Activated CD4-positive, alpha-beta T cell treated with anti-CD3 and anti-CD28 coated beads, Interleukin-2, amount 10 ng/mL, durations not matched to agents 7 days and 5 days (primary cell): ENCODE data around the gene OSCAR. TPM values are rescaled to one million over a fixed set of nuclear protein-coding genes. Genes with fewer than 3 reads are reported as not detected.
"Not testable (repeated sequence)": the region's sequence is repeated elsewhere in the genome, so short reads cannot be mapped to it uniquely, and the experiment has no call there.

Experiments used
- CTCF ChIA-PET: fragments of 350-600 bp; sonication (Branson Sonifier 250); formaldehyde crosslinking; loops from one replicate; lab custom pipeline; 2021; ENCODE audit warnings: antibody characterized with exemption; lab: Charles Lee
- POLR2A ChIA-PET: fragments of 350-600 bp; sonication (Branson Sonifier 250); formaldehyde crosslinking; loops from one replicate; lab custom pipeline; 2021; ENCODE audit warnings: antibody characterized with exemption; lab: Charles Lee
- DNase-seq: peaks from one replicate; pipeline ENCODE4 v3.0.0-alpha.2; 2020
- H3K27ac Mint-ChIP-seq: one replicate; pipeline ENCODE4 v1.8.0; 2021; ENCODE audit warnings: mild to moderate bottlenecking, moderate library complexity, mixed read lengths
- H3K27me3 Mint-ChIP-seq: one replicate; pipeline ENCODE4 v1.8.0; 2021; ENCODE audit warnings: mixed read lengths
- H3K36me3 Mint-ChIP-seq: one replicate; pipeline ENCODE4 v1.8.0; 2021; ENCODE audit warnings: low read depth, mixed read lengths
- H3K4me1 Mint-ChIP-seq: one replicate; pipeline ENCODE4 v1.8.0; 2021; ENCODE audit warnings: mixed read lengths
- H3K4me3 Mint-ChIP-seq: one replicate; pipeline ENCODE4 v1.8.0; 2021; ENCODE audit warnings: mild to moderate bottlenecking, moderate library complexity, mixed read lengths
- H3K9me3 Mint-ChIP-seq: one replicate; pipeline ENCODE4 v1.8.0; 2021; ENCODE audit warnings: mixed read lengths
- total RNA-seq, 2 experiments: library from RNA; stranded (reverse); gene quantifications; one replicate each; pipeline ENCODE4 v1.2.3, GENCODE V29; 2021

OSCAR gene
- total RNA-seq, 2 experiments from 2014 or later, result 0.15 to 0.32 TPM

DNA sequence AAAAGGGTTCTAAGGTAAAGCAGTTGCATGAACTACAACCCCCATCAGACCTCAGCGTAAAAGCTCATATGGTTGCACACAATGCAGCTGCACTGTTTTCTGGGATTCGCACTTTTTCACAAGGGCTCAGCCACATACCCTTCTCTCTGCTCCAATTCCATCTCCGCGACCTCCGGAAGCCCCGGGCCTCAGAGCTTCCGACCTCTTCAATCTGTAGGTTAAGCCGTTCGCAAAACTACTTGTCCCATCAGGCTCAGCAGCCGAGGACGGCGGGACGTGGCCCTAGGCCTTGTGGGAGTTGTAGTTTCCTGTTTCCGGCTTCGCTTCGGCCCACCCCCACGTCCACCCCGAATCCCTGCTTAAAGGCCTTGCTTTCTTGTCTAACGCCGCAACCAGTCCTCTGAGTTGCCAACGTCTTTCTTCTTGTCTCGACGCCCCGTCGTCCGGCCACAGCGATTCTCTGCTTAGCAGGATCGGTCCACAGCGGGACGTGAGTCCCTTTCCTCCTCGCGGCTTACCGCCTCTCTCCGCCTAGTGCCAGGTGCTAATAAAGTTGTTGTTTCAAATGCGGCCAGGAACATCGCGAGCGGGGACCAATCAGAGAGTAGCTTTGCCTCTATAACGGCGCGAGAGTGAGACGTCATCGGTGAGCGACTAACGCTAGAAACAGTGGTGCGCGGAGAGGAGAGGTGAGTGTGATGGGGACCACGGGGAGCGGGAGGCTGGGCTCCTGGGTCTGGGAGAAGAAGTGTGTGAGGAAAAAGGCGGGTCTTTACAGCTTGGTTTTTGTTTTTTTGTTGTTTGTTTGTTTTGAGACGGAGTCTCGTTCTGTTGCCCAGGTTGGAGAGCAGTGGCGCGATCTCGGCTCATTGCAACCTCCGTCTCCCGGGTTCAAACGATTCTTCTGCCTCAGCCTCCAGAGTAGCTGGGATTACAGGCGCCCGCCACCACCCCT lies 14.8 kb upstream of the OSCAR start, which contains the start of the genes PRPF31 and TFPT:
TSS of gene PRPF31 (plus strand) at position 646 of the 955 bp plus-strand sequence. CDS start 2,525 bp downstream, outside the sequence.
TSS of gene TFPT (minus strand) at position 549 of the 955 bp plus-strand sequence. CDS start at position 161, 388 bp downstream.
- CTCF ChIA-PET, result interaction anchor here (0.7 to 2.0 kb wide), 5 partner anchors 12 to 240 kb away, joined by 3 to 10 read pairs (median 4); partner anchors contain the start of gene CNOT3
- Mint-ChIP-seq H3K9me3 (no peaks in the 10 kb centered on the region), H3K36me3 (peaks cover 33% of the 10 kb centered on the region), H3K4me3 (peak within 1 kb of the TSS; percentile 87), H3K4me1 (peaks cover 35% of the 10 kb centered on the region), H3K27me3 (no peaks in the 10 kb centered on the region), H3K27ac (peak within 1 kb of the TSS; percentile 91)
- DNase-seq, result peak; percentile 98
- POLR2A ChIA-PET, result interaction anchor here (0.5 to 2.2 kb wide), 2 partner anchors 21 to 318 kb away, joined by 6 to 13 read pairs; partner anchors contain the start of gene CNOT3

DNA sequence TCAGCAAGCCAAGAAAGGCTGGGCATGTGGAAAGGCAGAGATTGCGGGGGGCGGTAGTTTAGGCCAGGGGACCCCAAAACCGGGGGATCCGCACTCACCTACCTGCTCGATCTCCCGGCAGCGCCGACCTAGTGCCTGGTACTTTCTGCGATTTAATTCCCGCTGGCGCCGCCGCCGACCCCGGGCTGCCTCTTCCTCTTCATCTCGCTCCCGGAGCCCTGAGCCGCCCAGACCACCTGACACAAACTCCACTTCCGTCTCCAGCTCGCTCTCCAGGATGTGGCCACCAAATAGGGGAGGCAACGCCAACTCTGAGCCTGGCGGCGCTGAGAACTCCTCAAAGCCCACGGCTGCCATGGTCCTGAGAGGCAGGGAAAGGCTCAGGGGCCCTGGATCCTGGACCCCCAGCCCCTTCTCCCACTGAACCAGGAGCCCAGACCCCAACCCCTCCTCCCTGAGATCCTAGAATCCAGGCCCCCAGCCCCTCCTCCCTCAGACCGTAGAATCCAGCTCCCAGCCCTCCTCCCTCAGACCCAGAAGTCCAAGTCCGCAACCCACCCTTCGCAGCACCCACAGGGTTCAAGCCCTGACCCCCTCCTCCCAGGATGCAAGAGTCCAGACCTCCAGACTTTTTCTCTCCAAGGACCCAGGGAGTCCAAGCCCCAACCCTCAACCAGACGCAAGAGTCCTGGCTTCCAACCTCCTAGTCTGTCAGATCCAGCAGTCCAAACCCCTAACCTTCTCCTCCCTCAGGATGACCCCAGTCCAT lies 13.9 kb upstream of the OSCAR start:
- H3K4me1 Mint-ChIP-seq, result peaks cover 35% of the 10 kb centered on the region
- ChIA-PET CTCF (interaction anchor here (0.7 to 2.0 kb wide), 6 partner anchors 11 to 240 kb away, joined by 3 to 10 read pairs (median 4); partner anchors contain the start of gene CNOT3), POLR2A (interaction anchor here (0.5 to 2.2 kb wide), 3 partner anchors 9 to 319 kb away, joined by 3 to 13 read pairs (median 6); partner anchors contain the start of gene CNOT3)
- peak overlapping the region; percentile 87 for H3K4me3 Mint-ChIP-seq
- DNase-seq, result peak; percentile 74
- peaks cover 35% of the 10 kb centered on the region for H3K36me3 Mint-ChIP-seq
- H3K9me3 Mint-ChIP-seq, result no peaks in the 10 kb centered on the region
- H3K27me3 Mint-ChIP-seq, result no peaks in the 10 kb centered on the region
- H3K27ac Mint-ChIP-seq, result peak overlapping the region; percentile 91

DNA sequence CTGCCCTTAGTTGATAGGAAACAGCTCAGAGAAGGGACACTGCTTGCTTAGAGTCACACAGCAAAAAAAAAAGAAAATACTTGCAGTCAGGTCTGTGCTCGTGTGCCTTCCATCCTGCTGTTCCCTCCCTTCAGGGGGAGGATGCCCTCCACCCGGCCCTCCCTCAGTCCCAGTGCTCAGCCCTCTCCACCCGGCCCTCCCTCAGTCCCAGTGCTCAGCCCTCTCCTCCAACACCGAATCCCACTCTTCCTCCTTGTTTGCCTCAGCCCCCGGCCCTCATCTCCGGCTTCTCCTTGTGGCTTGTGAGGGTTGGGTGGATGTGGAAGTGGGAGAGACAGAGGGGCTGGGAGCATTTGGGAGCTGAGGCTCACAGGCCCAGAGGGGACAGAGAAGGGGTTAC lies 9.0 kb upstream of the OSCAR start:
- Mint-ChIP-seq H3K27ac (no peak overlapping the region), H3K36me3 (peaks cover 47% of the 10 kb centered on the region)
- CTCF ChIA-PET, result no interaction called here

DNA sequence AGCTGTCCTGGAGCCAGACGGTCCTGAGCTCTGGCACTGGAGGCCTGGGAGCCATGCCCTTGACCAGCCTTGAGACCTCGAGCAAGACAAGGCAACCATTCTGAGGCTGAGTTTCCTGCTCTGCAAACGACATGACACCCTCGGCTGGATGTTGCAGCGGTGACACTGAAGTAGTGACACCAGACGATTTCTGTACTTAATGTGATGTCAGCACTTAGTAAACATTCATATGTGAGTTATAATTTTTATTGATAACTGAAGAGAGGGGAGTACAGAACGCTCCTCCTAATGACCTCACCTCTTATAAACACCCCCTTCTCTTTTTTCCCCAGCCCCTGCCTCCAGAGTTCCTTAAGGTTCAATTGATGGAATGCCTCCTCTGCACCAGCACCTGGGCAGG lies 7.9 kb upstream of the OSCAR start:
- Mint-ChIP-seq H3K4me3 (no peak overlapping the region), H3K27ac (no peak overlapping the region), H3K9me3 (no peaks in the 10 kb centered on the region), H3K4me1 (peaks cover 23% of the 10 kb centered on the region), H3K36me3 (peaks cover 39% of the 10 kb centered on the region), H3K27me3 (no peaks in the 10 kb centered on the region)
- no peak for DNase-seq
- ChIA-PET POLR2A (no interaction called here), CTCF (no interaction called here)

More for the DNA sequence above, 9.0 kb upstream of the OSCAR start:
- Mint-ChIP-seq H3K27me3 (no peaks in the 10 kb centered on the region), H3K9me3 (no peaks in the 10 kb centered on the region), H3K4me3 (no peak overlapping the region), H3K4me1 (peaks cover 26% of the 10 kb centered on the region)
- POLR2A ChIA-PET, result no interaction called here
- DNase-seq, result no peak

DNA sequence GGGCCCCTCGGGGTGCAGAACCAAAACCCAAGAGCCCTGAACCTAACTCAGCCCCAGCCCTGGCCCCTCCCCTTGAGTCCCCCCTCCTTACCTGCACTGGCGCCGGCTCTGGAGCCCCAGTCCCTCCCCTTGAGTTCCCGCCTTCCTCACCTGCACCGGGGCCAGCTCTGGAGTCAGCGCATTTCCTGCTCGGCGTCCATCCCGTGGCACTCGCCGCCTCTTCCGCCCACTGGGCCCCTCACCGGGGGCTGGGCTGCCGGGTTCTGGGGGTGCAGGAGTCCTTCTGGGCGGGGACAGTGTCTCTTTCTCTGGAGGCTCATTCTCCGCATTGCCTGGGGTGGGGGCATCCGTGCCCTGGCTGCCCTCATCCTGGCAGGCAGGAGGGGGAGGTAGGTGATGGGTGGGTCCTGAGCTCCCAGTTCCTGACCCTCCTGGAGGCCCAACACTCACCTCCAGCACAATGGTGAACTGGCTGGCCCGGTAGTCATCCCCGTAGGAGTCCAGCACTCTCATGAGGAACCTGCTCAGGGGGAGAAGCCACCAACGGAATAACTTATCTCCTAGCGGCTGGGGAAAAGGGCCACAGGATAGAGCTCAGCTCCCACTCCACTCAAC lies 7.4 kb upstream of the OSCAR start:
- Mint-ChIP-seq H3K4me3 (no peak overlapping the region), H3K9me3 (no peaks in the 10 kb centered on the region), H3K27ac (no peak overlapping the region), H3K4me1 (peaks cover 23% of the 10 kb centered on the region), H3K36me3 (peaks cover 35% of the 10 kb centered on the region), H3K27me3 (no peaks in the 10 kb centered on the region)
- CTCF ChIA-PET, result interaction anchor here (1.2 kb wide), 1 partner anchor 10 kb away, joined by 3 read pairs; no protein-coding TSS in a partner anchor
- POLR2A ChIA-PET, result no interaction called here
- no peak for DNase-seq

DNA sequence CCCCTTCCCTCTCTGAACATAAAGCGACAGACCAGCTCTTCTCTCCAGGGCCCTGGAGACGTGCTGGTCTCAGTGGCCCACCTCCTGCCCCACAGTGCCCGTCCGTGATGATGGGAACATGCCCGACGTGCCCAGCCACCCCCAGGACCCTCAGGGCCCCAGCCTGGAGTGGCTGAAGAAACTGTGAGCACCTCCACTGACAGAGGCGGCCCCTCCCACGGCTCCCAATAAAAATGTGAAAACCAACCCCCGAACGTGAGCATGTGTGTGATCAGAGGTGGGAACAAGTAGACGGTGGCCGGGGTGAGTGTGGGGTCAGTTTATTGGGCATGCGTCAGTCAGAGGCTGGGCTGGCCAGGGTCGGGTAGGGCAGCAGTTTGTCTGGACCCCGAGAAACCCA lies 6.1 kb upstream of the OSCAR start:
- Mint-ChIP-seq H3K4me1 (peaks cover 28% of the 10 kb centered on the region), H3K9me3 (no peaks in the 10 kb centered on the region), H3K27me3 (no peaks in the 10 kb centered on the region), H3K36me3 (peaks cover 32% of the 10 kb centered on the region), H3K4me3 (no peak overlapping the region), H3K27ac (peak overlapping the region; percentile 57)
- CTCF ChIA-PET, result interaction anchor here (1.2 kb wide), 1 partner anchor 11 kb away, joined by 3 read pairs; no protein-coding TSS in a partner anchor
- POLR2A ChIA-PET, result no interaction called here
- no peak for DNase-seq

DNA sequence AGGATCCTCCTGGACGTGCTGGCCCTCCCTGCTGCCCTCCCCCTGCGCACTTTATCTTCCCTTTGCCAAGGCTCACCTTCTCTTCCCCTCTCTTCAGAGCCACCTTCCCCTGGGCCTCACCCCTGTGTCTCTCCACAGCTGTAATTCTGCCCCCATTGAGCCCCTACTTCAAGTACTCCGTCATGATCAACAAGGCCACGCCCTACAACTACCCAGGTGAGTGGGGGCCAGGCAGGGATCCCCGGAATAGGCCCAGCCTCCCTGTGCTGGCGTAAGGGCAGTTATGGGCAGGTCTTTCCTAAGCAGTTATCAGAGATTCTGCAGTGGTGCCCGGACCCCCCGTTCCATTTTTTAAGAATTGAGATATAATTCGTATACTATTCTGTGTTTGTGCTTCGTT lies 5.2 kb upstream of the OSCAR start:
- Mint-ChIP-seq H3K27me3 (no peaks in the 10 kb centered on the region), H3K9me3 (no peaks in the 10 kb centered on the region), H3K36me3 (peaks cover 28% of the 10 kb centered on the region), H3K27ac (no peak overlapping the region), H3K4me3 (no peak overlapping the region), H3K4me1 (peaks cover 29% of the 10 kb centered on the region)
- DNase-seq, result no peak
- ChIA-PET CTCF (no interaction called here), POLR2A (no interaction called here)

DNA sequence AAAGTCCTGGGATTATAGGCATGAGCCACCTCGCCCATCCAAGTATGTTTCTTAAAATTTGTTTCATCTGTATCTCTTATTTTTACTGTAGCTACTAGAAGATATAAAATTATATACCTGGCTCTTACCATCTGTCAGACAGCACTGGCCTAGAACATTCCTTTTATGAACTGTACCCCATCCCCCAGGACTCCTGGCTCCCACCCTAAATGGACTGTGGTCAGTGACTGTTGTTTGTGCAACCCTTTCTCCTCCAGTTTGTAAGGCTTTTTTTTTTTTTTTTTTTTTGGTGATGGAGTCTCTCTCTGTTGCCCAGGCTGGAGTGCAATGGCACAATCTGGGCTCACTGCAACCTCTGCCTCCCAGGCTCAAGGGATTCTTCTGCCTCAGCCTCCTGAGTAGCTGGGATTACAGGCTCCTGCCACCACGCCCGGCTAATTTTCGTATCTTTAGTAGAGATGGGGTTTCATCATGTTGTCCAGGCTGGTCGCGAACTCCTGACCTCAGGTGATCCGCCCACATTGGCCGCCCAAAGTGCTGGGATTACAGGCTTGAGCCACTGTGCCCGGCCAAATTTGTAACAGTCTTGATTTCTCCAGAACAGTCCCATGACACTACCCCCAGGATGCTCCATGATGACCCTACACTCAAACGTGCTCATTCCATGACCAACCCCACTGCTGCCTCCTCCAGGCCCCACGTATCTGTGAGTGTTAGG lies 4.6 kb upstream of the OSCAR start:
- Mint-ChIP-seq H3K27me3 (no peaks in the 10 kb centered on the region), H3K27ac (no peak overlapping the region), H3K4me1 (peaks cover 27% of the 10 kb centered on the region), H3K4me3 (no peak overlapping the region), H3K9me3 (no peaks in the 10 kb centered on the region), H3K36me3 (peaks cover 22% of the 10 kb centered on the region)
- CTCF ChIA-PET, result no interaction called here
- DNase-seq, result no peak
- POLR2A ChIA-PET, result no interaction called here

DNA sequence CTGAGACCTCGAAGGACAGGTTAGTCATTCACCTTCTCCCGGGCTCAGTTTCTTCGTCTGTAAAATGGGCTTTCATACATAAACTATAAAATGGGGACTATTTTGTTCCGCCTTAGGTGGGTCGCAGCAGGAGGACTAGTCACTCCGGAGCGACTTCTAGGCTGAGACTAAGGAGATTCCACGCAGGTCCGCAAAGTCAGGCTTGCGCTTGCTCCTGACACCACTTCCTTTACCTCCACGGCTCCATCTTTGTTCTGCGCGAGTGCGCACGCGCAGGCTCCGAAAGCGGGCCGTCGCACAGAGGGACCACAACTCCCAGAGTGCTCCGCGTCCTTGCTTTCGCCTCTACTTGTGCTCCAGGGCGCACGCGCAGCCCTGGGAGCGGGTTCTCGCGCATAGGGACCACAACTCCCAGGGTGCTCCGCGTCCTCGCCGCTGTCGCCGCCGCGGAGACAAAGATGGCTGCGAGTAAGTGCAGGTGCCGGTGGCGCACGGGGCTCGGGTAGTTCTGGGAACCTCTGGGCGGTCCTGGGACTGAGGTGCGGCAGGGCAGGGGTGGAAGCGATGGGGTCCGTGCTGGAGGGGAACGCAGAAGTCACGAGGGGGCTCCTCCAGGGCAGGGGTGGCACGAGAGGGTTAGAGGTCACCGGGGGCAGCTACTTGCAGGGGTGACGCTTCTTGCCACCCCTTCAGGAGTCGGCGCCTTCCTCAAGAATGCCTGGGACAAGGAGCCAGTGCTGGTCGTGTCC lies 2.0 kb upstream of the OSCAR start, which contains the start of gene NDUFA3:
TSS of gene NDUFA3 (plus strand) at position 435 of the 749 bp plus-strand sequence. CDS start at position 459, 24 bp downstream.
- DNase-seq, result peak; percentile 98
- Mint-ChIP-seq H3K4me3 (peak within 1 kb of the TSS; percentile 96), H3K27me3 (no peaks in the 10 kb centered on the region), H3K9me3 (no peaks in the 10 kb centered on the region), H3K4me1 (peaks cover 26% of the 10 kb centered on the region), H3K27ac (peak within 1 kb of the TSS; percentile 93), H3K36me3 (peaks cover 12% of the 10 kb centered on the region)
- ChIA-PET POLR2A (no interaction called here), CTCF (interaction anchor here (0.9 kb wide), 1 partner anchor 13 kb away, joined by 3 read pairs; no protein-coding TSS in a partner anchor)

DNA sequence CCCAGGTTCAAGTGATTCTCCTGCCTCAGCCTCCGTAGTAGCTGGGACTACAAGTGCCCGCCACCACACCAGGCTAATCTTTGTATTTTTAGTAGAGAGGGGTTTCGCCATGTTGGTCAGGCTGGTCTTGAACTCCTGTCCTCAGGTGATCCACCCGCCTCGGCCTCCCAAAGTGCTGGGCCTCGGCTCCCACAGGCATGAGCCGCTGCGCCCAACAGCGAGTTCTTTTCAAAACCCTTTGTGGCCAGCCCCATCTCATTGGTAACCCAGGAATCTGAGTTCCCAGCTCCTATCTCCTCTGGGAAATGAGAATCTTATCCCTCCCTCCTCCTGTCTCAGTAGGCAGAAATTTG lies 724 bp downstream of the OSCAR start:
- not testable (repeated sequence) for H3K9me3 Mint-ChIP-seq

More for the DNA sequence above, 724 bp downstream of the OSCAR start:
- H3K27me3 Mint-ChIP-seq, CTCF ChIA-PET, POLR2A ChIA-PET, H3K36me3 Mint-ChIP-seq, H3K27ac Mint-ChIP-seq, H3K4me3 Mint-ChIP-seq, DNase-seq: not testable (repeated sequence)
- peaks cover 28% of the 10 kb centered on the region for H3K4me1 Mint-ChIP-seq
